HG03432 (cell line): Measurements from ENCODE around the gene RASSF5.
"Not testable (repeated sequence)": the region's sequence is repeated elsewhere in the genome, so short reads cannot be mapped to it uniquely, and the experiment has no call there.

ENCODE experiments used
- ATAC-seq: cut with Tn5 transposase; IDR thresholded peaks from one replicate; pipeline ENCODE4 v1.9.1; 2021; ENCODE audit warnings: mild to moderate bottlenecking, moderate library complexity; ENCODE audit not compliant: unreplicated experiment

Gene RASSF5

DNA sequence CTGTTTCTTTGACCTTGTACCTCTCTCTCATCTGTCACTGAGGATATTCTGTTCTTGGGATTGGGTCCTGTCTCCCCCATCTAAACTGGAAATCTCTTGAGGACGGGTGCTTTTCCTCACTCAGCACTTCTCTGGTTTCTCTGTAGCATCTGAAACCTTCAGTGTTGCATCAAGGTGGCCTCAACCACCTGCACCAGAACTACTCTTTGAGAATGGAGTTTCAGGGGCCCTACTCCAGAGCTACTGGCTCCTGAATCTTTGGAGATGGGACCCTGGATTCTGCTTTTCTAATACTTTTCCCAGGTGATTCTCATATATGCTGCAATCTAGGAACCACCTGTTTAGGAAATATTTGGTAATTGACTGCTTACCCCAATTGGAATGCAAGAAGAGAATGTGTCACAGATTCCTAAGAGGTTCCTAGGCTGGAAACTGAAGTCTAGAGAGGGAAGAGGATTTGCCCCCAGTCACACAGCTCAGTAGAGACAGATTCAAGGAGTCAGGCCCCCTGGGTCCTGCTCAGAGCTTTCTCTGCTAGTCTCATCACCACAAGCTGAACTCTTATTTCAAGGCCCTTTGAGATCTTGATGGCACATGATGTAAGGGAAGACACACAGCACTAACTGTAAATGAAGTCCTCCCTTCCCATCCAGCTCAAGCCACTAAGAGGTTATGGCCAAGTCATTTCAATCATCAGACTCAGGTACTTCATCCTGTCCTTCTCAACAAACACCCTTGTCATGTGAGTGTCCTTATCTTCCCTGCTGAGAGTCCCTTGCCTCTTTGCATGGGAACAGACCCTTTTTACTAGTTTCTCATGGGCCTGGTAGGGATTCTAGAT is 56.3 kb downstream of the RASSF5 start:
- peak; percentile 24 for ATAC-seq

DNA sequence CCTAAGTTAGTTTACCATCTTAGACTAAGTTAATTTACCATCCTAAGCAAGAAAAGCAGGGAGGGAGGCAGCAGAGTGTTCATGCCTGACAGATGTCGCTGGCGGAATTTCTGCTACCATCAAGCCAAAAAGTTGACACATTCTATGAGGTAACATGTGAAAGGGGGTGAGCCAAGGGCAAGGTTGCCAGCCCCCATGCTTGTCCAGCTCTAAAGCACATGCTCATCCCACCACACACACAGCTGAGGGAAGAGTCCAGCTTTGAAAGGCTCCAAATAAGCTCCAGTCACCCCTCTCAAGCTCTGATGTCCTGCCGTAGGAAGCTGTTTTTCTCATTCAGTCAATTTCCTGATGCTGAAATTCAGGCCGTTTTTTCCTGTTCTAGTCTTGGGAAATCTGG is 58.7 kb downstream of the RASSF5 start:
- no peak for ATAC-seq

DNA sequence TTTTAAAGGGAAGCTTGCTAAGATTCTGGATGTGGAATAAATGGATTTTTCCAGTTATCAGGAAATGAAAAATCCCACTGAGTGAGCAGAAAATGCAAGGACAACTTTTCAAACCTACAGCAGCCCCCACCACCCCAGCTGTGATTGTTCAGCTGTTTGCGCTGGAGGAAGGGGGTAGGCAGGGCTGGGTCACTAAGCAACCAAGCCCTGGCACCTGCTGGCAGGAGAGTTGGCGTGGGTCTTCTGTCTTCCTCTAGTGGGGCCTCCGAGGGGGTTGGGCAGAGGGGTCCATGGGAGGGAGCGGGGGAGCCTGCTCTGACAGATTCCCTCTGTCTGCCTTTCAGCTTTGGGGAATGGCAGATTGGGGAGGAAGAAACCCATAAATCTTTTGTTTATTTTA is 59.7 kb downstream of the RASSF5 start:
- no peak for ATAC-seq

DNA sequence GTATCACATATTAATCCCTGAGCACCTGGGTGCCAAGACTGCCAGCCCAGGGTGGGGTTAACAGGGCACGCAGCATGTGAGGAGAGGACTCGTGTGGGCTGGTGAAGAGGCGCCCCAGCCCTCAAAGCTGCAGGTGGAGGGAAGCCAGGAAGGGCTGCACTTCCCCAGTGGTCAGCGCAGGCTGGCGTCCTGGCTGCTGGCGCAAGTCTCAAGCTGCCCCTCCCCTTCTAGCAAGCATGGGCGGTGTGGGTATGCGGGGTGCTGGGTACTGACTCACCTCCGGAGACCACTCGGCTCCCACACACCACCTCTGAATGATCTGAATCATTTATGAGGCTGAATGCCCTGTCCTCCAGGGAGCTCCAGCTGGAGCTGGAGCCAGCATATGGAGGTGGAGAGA is 60.9 kb downstream of the RASSF5 start:
- ATAC-seq, result no peak

DNA sequence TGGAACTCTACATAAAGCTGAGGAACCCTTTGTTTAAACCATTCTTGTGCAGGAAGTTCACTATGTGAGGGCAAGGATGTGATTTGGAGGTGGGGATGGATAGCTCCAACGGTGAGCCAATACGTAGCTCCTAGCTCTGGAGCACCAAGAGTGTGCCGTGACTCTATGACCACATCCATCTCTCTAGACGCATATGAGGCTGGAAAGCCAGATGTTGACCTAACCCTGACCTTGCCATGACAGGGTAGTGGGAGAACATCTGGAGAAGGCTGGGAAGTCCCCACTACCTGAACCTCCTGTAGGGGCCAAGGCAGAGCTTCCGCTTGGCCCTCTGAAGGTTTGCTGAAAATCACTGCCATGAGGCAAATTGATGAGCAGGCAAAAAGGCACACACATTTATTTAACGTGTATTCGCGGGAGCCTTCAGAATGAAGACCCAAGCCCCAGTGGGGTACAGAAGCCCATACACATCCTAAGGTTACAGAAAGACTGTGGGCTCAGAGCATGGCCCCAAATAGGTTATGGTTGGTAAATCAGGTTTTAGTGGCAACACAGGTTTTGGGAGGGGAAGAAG is 61.5 kb downstream of the RASSF5 start:
- no peak for ATAC-seq

DNA sequence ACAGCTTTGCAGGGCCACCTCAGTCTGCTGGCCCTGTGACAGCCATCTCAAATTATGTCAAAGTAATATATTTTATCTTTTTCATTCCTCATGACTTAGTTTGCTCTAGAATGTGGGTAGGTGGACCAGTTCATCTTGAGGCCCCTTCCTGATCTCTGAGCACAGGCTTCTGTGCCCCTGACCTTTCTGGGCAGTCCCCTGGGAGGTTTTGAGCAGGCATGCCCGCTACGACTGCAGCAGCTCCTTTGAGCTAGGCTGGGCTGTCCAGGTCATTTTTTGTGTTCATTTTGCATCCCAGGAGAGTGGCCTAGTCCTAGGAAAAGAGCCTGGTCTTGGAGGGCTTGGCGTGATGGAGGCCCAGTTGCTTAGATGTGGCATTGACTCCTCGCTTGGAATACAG is 62.2 kb downstream of the RASSF5 start:
- no peak for ATAC-seq

DNA sequence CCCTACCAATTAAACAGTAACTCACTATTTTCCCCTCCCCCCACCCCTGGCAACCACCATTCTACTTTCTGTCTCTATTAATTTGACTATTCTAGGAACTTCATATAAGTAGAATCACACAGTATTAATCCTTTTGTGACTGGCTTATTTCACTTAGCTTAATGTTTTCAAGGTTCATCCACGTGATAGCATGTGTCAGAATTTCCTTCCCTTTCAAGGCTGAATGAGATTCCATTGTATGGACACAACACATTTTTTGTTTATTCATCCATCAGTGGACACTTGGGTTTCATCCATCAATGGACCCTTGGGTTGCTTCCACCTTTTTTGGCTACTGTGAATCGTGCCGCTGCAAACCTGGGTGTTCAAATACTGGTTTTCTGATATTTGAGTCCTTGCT is 63.2 kb downstream of the RASSF5 start:
- ATAC-seq, result no peak

DNA sequence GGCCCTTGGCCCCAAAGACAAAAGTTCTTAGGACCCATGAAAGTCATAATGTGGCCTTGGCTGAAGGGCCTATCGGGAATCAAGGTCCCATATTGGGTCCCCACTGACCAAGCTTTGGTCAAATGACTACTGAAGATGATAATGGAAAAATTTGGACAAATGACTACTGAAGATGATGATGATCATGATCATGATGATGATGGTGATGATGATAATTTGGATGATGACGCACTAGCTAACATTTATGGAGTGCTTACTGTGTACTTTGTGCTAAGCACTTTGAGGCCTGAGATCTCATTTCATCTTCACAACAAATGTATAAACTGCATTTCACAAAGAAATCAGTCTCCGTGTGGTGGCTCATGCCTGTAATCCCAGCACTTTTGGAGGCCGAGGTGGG is 65.5 kb downstream of the RASSF5 start:
- no peak for ATAC-seq

DNA sequence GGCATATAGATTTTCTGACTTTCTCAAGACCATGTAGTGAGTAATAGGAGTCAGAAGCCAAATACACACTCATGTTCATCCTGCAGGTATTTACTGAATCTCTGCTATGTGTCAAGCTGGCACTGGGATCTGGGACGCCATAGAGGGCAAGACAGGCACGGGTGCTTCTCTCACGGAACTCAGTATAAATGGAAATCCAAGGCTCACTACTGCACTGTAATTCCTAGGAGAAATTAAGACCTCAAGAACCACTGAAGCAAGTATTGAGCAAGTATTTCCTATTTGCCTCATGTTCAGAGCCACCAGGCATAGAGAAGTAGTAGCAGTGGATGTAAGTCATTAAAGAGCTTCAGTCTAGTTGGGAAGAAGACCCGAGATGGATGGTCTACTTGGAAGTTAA is 66.0 kb downstream of the RASSF5 start:
- no peak for ATAC-seq

DNA sequence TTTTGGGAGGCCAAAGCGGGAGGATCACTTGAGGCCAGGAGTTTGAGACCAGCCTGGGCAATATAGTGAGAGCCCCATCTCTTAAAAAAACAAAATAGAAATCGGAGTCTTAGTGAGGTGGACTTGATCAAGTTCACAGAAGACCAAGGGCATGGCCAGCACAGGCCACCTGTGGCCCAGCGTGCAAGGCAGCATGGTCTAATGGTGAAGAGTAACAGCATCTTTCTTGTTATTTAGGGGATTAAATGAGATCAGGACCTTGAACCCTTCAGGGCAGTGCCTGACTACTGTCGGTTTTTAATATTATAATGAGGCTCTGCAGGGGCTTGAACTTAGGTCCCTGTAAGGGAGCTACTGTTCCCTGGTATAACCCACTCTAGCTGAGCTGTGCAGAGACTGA is 66.4 kb downstream of the RASSF5 start:
- ATAC-seq, result no peak

DNA sequence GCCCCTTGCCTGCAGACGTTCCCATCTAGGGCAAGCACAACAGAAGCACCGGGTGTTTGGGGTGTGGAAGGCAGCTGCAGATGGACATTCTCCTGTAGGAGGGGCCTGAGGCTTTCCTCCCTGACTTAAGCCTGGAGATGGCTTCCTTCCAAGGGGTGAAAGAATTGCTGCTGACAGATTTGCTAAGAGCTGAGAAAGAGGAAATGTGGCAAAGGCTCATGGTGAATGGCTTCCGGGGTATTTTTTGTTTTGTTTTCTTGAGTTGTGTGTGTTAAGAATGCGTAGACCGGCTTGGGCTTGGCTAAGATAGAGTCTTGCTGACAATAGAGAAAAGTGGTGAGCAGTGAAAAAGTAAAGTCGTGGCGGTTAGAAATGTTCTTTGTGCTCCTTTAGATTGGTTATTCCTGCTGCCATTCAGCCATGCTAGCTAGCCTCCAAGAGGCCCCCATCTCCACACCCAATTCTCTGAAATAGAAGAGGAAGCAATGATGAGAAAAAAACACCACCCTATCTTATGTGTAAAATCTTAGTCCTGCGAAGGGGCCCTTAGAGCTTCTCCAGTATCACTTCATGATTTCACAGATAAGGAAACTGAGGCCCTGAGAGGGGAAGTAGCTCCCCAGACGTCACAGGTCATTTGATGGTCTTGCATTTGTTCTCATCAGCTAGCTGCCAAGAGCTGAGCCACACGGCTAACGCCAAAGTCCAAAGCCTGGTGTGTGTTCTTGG is 68.0 kb downstream of the RASSF5 start:
- no peak for ATAC-seq

DNA sequence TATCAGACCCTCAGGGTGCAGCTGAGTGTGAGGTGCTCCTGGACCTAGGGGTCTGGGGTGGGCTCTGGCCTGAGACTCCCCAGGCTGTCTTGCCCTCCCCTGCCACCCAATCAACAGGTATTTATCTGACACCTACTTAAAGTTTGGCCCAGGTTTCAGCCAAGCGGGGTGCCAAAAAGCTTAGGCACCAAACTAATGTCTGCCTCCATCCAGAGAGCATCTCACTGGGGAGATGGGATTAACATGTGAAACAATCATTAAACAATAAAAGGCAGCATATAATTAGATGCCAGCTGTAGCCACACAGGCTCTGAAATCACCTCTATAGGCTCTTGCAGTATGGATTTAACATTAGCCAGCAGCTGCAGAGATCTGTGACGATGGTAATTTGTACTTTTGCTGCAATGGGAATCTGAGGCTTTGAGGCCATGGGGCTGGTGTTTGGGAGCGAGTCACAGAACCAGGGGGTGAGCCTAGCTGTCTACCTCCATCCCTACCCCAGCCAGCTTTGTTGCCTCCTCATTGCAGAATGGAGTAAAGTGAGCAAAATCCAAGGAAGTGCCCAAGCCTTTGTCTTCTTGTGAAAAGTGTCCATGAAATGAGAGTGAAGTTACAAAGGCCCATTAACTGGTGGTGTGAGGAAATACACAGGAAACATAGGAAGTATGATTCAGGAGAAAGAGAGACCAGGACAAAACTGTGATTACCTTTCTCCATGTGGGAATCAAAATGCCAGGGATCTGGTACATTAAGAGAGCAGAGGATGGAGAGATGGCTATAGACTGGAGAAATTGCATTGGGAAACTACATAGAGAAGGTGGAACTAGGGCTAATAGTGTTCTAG is 68.8 kb downstream of the RASSF5 start:
- no peak for ATAC-seq

DNA sequence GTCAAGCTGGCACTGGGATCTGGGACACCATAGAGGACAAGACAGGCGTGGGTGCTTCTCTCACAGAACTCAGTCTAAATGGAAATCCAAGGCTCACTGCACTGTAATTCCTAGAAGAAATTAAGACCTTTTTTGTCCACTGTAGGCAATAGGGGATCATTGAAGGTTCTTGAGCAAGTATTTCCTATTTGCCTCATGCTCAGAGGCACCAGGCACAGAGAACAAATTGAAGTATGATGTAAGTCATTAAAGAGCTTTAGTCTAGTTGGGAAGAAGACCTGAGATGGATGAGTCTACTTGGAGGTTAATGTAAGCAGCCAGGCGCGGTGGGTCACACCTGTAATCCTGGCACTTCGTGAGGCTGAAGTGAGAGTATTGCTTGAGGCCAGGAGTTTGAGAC is 70.3 kb downstream of the RASSF5 start:
- ATAC-seq, result no peak

DNA sequence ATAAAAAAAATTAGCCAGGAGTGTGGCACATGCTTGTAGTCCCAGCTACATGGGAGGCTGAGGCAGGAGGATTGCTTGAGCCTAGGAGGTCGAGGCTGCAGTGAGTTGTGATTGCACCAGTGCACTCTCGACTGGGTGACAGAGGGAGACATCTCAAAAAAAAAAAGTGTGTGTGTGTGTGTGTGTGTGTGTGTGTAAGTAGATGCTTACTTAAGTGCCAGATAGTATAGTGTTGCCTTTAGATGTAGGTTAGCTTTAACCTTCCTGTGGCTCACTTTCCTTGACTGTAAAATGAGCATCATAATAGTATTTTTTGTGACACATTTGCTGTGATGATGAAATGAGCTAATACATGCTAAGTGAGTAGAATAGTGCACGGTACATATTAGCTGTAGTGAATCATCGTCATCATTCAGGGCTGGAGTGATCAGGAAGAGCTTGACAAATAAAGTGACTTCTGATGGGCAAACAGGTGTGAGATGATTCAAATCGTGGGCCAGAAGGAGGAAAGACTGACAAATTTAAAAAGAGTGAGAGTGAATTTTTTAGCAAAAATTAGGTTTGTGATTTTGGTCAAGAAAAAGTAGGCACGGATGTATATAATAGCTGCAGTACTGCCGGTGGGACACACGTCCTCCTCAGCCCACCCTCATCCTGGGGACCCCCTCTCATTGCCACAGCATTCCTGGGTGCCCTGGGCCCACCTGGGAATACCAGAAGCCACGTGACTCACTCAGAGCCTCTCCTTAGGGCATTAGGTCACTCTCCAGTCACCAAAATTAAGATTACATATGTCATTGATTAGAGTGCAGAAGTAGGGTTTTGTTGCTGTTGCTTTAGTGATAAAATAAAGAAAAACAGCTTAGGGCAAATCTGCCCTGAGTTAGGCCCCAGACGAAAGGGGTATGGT is 71.0 kb downstream of the RASSF5 start:
- ATAC-seq, result no peak

DNA sequence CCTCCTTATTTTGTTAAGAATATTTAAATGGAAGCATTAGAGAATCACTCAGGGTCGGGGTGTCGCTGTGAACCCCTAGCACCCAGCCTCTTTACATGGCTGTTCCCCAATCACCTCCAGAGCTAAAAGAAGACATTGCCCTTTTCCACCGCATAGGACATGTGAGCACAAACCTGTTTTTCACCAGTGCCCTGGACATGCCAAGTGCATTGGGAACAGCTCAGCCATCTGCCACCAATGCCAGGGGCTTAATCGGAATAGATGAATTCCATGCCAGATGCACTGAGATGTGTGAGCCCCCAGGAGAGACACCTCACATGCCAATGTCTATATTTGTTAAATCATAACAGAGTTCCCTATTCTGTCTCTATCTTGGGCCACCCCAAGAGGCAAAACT is 71.6 kb downstream of the RASSF5 start:
- no peak for ATAC-seq

DNA sequence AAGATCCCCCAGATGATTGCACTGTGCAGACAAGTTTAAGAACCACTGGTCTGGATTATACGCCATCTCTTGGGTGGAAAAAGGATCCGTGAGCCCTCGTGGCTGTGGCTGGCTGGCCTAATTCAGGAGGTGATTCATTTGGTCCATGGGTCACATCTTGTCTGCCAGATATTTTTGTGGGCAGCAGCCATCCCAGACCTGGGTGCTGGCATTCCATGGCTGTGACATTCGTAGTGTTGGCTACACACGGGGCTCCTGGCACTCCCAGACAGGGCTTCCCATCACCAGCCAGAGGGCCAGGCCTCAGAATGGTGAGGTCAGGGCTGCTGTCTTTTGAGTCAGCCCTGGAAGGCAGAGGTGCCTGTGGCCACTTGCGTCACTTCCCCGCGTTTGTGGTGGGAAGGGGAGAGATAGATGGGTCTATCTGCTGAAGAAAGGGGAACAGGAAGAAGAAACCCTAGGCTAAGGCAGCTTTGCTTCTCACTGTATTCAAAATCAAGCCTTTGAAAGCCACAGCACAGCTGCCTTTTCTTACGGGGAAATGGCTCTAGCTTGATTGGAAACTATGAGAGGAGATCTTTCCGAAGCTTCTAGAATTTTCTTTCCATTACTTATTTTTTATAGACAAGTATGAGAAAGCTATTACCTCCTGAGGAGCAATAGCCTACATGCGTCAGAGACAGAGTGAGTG is 72.6 kb downstream of the RASSF5 start:
- ATAC-seq, result peak; percentile 84

DNA sequence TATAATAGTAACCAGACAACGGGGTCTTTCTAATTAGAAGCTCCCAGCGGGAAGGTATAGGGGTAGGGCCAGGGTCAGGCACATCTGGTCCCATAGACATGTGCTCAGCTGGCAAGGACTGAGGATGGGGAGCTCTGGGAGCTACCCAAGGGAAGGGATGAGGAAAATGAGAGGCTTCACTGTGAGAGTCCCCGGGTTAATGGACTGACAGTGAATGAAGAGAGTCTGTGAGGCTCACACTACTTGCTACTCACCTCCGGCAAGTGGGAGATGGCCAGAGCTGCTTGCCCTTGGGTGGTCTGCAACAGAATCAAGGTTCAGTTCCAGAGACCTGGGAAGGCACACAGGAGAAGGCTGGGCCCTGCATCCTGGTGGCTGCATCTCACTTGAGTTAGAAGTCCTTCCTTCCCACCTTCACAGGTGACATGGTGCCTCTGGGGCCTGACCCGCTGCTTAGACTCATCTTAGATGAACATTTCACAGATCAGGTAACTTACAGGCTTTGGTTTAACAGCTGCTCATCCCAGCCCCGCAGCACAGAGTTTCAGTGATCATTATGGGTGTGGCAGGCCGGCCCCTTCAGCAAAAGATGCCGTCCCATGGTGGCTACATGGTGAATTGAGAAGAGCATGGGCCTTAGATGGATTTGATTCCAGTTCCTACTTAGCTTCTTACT is 73.2 kb downstream of the RASSF5 start:
- ATAC-seq, result no peak

DNA sequence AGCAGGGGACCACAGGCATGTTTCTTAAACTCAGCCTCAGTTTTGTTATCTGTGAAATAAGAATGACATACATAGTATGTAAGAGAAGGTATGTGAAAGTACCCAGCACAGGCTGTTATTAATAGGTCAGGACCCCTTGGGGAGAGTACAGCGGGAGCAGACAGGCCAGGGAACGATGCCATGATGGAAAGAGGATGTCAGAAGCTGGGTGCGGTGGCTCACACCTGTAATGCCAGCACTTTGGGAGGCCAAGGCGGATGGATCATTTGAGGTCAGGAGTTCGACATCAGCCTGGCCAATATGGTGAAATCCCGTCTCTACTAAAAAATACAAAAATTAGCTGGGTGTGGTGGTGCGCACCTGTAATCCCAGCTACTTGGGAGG is 73.8 kb downstream of the RASSF5 start:
- ATAC-seq, result not testable (repeated sequence)

DNA sequence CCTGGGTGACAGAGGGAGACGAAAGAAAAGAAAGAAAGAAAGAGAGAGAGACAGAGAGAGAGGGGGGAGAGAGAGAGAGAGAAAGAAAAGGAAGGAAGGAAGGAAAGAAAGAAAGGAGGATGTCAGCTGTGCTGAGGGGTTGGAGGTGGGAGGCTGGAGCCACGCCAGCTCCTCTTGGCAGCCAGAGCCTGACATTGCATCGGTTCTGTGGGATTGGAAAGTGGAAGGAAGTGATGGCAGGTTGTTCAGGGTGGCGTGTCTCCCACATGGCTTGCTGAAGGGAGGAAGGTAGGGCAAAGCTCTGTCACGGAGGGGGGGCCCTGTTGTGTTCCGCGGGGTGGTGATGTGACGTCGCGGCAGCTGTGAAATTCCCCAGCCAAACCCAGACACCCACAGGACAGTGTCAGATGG is 74.2 kb downstream of the RASSF5 start:
- no peak for ATAC-seq
